Activated CD4-positive, alpha-beta memory T cell treated with anti-CD3 and anti-CD28 coated beads for 36 hours (primary cell): ENCODE data around the gene NPW. TPM values are rescaled to one million over a fixed set of nuclear protein-coding genes. Genes with fewer than 3 reads are reported as not detected.
"Not testable (repeated sequence)": the region's sequence is repeated elsewhere in the genome, so short reads cannot be mapped to it uniquely, and the experiment has no call there.

Experiments used
- CTCF ChIA-PET: fragments of 350-600 bp; sonication (Branson Sonifier 250); formaldehyde crosslinking; loops from one replicate; lab custom pipeline; 2021; ENCODE audit warnings: antibody characterized with exemption, inconsistent platforms; lab: Charles Lee
- POLR2A ChIA-PET: fragments of 350-600 bp; sonication (Branson Sonifier 250); formaldehyde crosslinking; loops from one replicate; lab custom pipeline; 2021; ENCODE audit warnings: antibody characterized with exemption; lab: Charles Lee
- DNase-seq: peaks from one replicate; pipeline ENCODE4 v3.0.0-alpha.2; 2020
- H3K27ac Mint-ChIP-seq: one replicate; pipeline ENCODE4 v1.8.0; 2021; ENCODE audit warnings: mixed read lengths
- H3K27me3 Mint-ChIP-seq: one replicate; pipeline ENCODE4 v1.8.0; 2021; ENCODE audit warnings: mixed read lengths
- H3K36me3 Mint-ChIP-seq: one replicate; pipeline ENCODE4 v1.8.0; 2021; ENCODE audit warnings: mixed read lengths
- H3K4me1 Mint-ChIP-seq: one replicate; pipeline ENCODE4 v1.8.0; 2021; ENCODE audit warnings: low read depth, mixed read lengths
- H3K4me3 Mint-ChIP-seq: one replicate; pipeline ENCODE4 v1.8.0; 2021; ENCODE audit warnings: mild to moderate bottlenecking, mixed read lengths
- H3K9me3 Mint-ChIP-seq: one replicate; pipeline ENCODE4 v1.8.0; 2021; ENCODE audit warnings: mixed read lengths
- intact Hi-C: fragments of 100-400 bp; cut with micrococcal nuclease; formaldehyde crosslinking; loops from one replicate; pipeline ENCODE4 v1.15.1; 2023
- total RNA-seq, 2 experiments: library from RNA; stranded (reverse); gene quantifications; one replicate each; pipeline ENCODE4 v1.2.3, GENCODE V29; 2021

NPW gene
- total RNA-seq, 2 experiments from 2014 or later, result 1.3 to 2.0 TPM

- H3K27me3 Mint-ChIP-seq, H3K9me3 Mint-ChIP-seq, H3K27ac Mint-ChIP-seq, H3K4me3 Mint-ChIP-seq, DNase-seq: not testable (repeated sequence)
- Mint-ChIP-seq H3K4me1 (peaks cover 23% of the 10 kb centered on the region), H3K36me3 (peaks cover 12% of the 10 kb centered on the region)
- ChIA-PET CTCF (interaction anchor here (2.3 kb wide), 1 partner anchor 8 kb away, joined by 11 read pairs; no protein-coding TSS in a partner anchor), POLR2A (interaction anchor here (0.7 to 0.9 kb wide), 2 partner anchors 9 to 151 kb away, joined by 3 to 5 read pairs; no protein-coding TSS in a partner anchor)
- intact Hi-C loops, result loop anchor here (5.0 kb wide), 1 partner anchor 49 kb away; the partner anchor contains the start of gene RPS2
These were observed 7.9 kb upstream of the NPW start for GRCh38 chr16:2011726-2012125.

- CTCF ChIA-PET, result interaction anchor here (1.0 to 2.3 kb wide), 3 partner anchors 9 to 127 kb away, joined by 3 to 11 read pairs (median 4); no protein-coding TSS in a partner anchor
- H3K27ac Mint-ChIP-seq, result no peak overlapping the region
- intact Hi-C loops, result loop anchor here (5.0 kb wide), 1 partner anchor 51 kb away; the partner anchor contains the start of gene RPS2
- peaks cover 2% of the 10 kb centered on the region for H3K27me3 Mint-ChIP-seq
- no peak for DNase-seq
- peaks cover 7% of the 10 kb centered on the region for H3K4me1 Mint-ChIP-seq
- H3K36me3 Mint-ChIP-seq, result peaks cover 6% of the 10 kb centered on the region
- H3K4me3 Mint-ChIP-seq, result no peak overlapping the region
- no peaks in the 10 kb centered on the region for H3K9me3 Mint-ChIP-seq
- POLR2A ChIA-PET, result no interaction called here
These were observed 6.1 kb upstream of the NPW start for GRCh38 chr16:2013527-2013926.

- CTCF ChIA-PET, result interaction anchor here (1.1 to 2.8 kb wide), 2 partner anchors 11 to 125 kb away, joined by 6 to 16 read pairs; no protein-coding TSS in a partner anchor
- no peak overlapping the region for H3K4me3 Mint-ChIP-seq
- H3K36me3 Mint-ChIP-seq, result peaks cover under 1% of the 10 kb centered on the region
- DNase-seq, result no peak
- peaks cover 2% of the 10 kb centered on the region for H3K4me1 Mint-ChIP-seq
- H3K9me3 Mint-ChIP-seq, result no peaks in the 10 kb centered on the region
- peaks cover 11% of the 10 kb centered on the region for H3K27me3 Mint-ChIP-seq
- no peak overlapping the region for H3K27ac Mint-ChIP-seq
- intact Hi-C loops, result no loop called here
- POLR2A ChIA-PET, result no interaction called here
These were observed 4.3 kb upstream of the NPW start for GRCh38 chr16:2015117-2015946.

- no peaks in the 10 kb centered on the region for H3K9me3 Mint-ChIP-seq
- H3K27me3 Mint-ChIP-seq, result peaks cover 14% of the 10 kb centered on the region
- H3K36me3 Mint-ChIP-seq, result no peaks in the 10 kb centered on the region
- H3K27ac Mint-ChIP-seq, result no peak overlapping the region
- intact Hi-C loops, result no loop called here
- ChIA-PET POLR2A (interaction anchor here (0.6 kb wide), 1 partner anchor 223 kb away, joined by 3 read pairs; no protein-coding TSS in a partner anchor), CTCF (interaction anchor here (0.7 to 2.8 kb wide), 5 partner anchors 12 to 125 kb away, joined by 3 to 16 read pairs (median 6); partner anchors contain the start of gene TBL3)
- peaks cover 4% of the 10 kb centered on the region for H3K4me1 Mint-ChIP-seq
- H3K4me3 Mint-ChIP-seq, result no peak overlapping the region
- DNase-seq, result no peak
These were observed 3.7 kb upstream of the NPW start for GRCh38 chr16:2015947-2016208.

- Mint-ChIP-seq H3K27me3 (peaks cover 19% of the 10 kb centered on the region), H3K9me3 (no peaks in the 10 kb centered on the region), H3K4me1 (peaks cover 4% of the 10 kb centered on the region), H3K27ac (no peak overlapping the region), H3K36me3 (no peaks in the 10 kb centered on the region), H3K4me3 (no peak overlapping the region)
- ChIA-PET CTCF (interaction anchor here (0.7 to 2.8 kb wide), 6 partner anchors 11 to 329 kb away, joined by 3 to 16 read pairs (median 4); partner anchors contain the start of gene TBL3), POLR2A (interaction anchor here (0.6 kb wide), 2 partner anchors 78 to 224 kb away, joined by 3 read pairs; no protein-coding TSS in a partner anchor)
- intact Hi-C loops, result no loop called here
- DNase-seq, result peak; percentile 38
These were observed 3.1 kb upstream of the NPW start for GRCh38 chr16:2016407-2016922.

- CTCF ChIA-PET, result interaction anchor here (0.6 to 2.5 kb wide), 4 partner anchors 16 to 850 kb away, joined by 3 to 8 read pairs (median 4); no protein-coding TSS in a partner anchor
- intact Hi-C loops, result no loop called here
- Mint-ChIP-seq H3K27ac (no peak overlapping the region), H3K4me1 (peaks cover 13% of the 10 kb centered on the region), H3K36me3 (no peaks in the 10 kb centered on the region), H3K27me3 (peaks cover 30% of the 10 kb centered on the region), H3K4me3 (no peak overlapping the region), H3K9me3 (no peaks in the 10 kb centered on the region)
- DNase-seq, result no peak
- POLR2A ChIA-PET, result interaction anchor here (0.7 to 1.1 kb wide), 3 partner anchors 8 to 135 kb away, joined by 3 to 5 read pairs (median 3); partner anchors contain the start of genes NTHL1, TRAF7 and TSC2
These were observed 591 bp downstream of the NPW start for GRCh38 chr16:2019921-2020831.

GRCh38 chr16:2022723-2023091 lies 3.1 kb downstream of the NPW start:
- H3K9me3 Mint-ChIP-seq, result no peaks in the 10 kb centered on the region
- ChIA-PET CTCF (interaction anchor here (0.5 to 4.8 kb wide), 22 partner anchors 9 to 438 kb away, joined by 3 to 37 read pairs (median 4); partner anchors contain the start of genes ECI1, MSRB1, NTHL1 and PKD1), POLR2A (no interaction called here)
- DNase-seq, result no peak
- H3K4me3 Mint-ChIP-seq, result peak overlapping the region; percentile 58
- no peak overlapping the region for H3K27ac Mint-ChIP-seq
- peaks cover 36% of the 10 kb centered on the region for H3K27me3 Mint-ChIP-seq
- no peaks in the 10 kb centered on the region for H3K36me3 Mint-ChIP-seq
- intact Hi-C loops, result loop anchor here (1.0 kb wide), 2 partner anchors 118 to 131 kb away; no protein-coding TSS in a partner anchor
- H3K4me1 Mint-ChIP-seq, result peaks cover 17% of the 10 kb centered on the region

- Mint-ChIP-seq H3K4me3 (peak overlapping the region; percentile 58), H3K27ac (no peak overlapping the region), H3K27me3 (peaks cover 34% of the 10 kb centered on the region), H3K36me3 (no peaks in the 10 kb centered on the region), H3K4me1 (peaks cover 17% of the 10 kb centered on the region), H3K9me3 (no peaks in the 10 kb centered on the region)
- CTCF ChIA-PET, result interaction anchor here (0.5 to 4.8 kb wide), 20 partner anchors 9 to 228 kb away, joined by 3 to 37 read pairs (median 4); partner anchors contain the start of genes ECI1, NTHL1, PKD1 and TRAF7
- POLR2A ChIA-PET, result no interaction called here
- DNase-seq, result peak; percentile 96
- intact Hi-C loops, result loop anchor here (1.0 kb wide), 2 partner anchors 117 to 130 kb away; no protein-coding TSS in a partner anchor
These were observed 3.8 kb downstream of the NPW start for GRCh38 chr16:2023092-2024031.

GRCh38 chr16:2024032-2024420 lies 4.4 kb downstream of the NPW start:
- Mint-ChIP-seq H3K9me3 (no peaks in the 10 kb centered on the region), H3K27ac (no peak overlapping the region), H3K36me3 (no peaks in the 10 kb centered on the region), H3K27me3 (peaks cover 30% of the 10 kb centered on the region), H3K4me1 (peaks cover 17% of the 10 kb centered on the region), H3K4me3 (no peak overlapping the region)
- no peak for DNase-seq
- POLR2A ChIA-PET, result no interaction called here
- intact Hi-C loops, result no loop called here
- CTCF ChIA-PET, result interaction anchor here (0.7 to 4.8 kb wide), 4 partner anchors 20 to 212 kb away, joined by 3 to 37 read pairs (median 4); no protein-coding TSS in a partner anchor

- ChIA-PET POLR2A (no interaction called here), CTCF (interaction anchor here (4.8 kb wide), 1 partner anchor 115 kb away, joined by 37 read pairs; no protein-coding TSS in a partner anchor)
- no peaks in the 10 kb centered on the region for H3K9me3 Mint-ChIP-seq
- H3K27ac Mint-ChIP-seq, result no peak overlapping the region
- H3K4me3 Mint-ChIP-seq, result no peak overlapping the region
- intact Hi-C loops, result no loop called here
- H3K27me3 Mint-ChIP-seq, result peaks cover 25% of the 10 kb centered on the region
- H3K4me1 Mint-ChIP-seq, result peaks cover 17% of the 10 kb centered on the region
- no peaks in the 10 kb centered on the region for H3K36me3 Mint-ChIP-seq
- no peak for DNase-seq
These were observed 5.7 kb downstream of the NPW start for GRCh38 chr16:2025251-2025650.
